Measurements from ENCODE around the gene CD300LB.
"Not testable (repeated sequence)": the region's sequence is repeated elsewhere in the genome, so short reads cannot be mapped to it uniquely, and the experiment has no call there.

CD300LB gene

GRCh38 chr17:74488276-74488675 is 43.0 kb downstream of the CD300LB start:
- not testable (repeated sequence) for DNase-seq

GRCh38 chr17:74485841-74486240 is 45.4 kb downstream of the CD300LB start:
- no peak for DNase-seq

- no peak for DNase-seq
Observed at GRCh38 chr17:74485022-74485743, 46.1 kb downstream of the CD300LB start.

- no peak for DNase-seq
Observed at GRCh38 chr17:74484066-74484465, 47.2 kb downstream of the CD300LB start.

- DNase-seq, result no peak
Observed at GRCh38 chr17:74481621-74482020, 49.7 kb downstream of the CD300LB start.

GRCh38 chr17:74480290-74480689 is 51.0 kb downstream of the CD300LB start:
- no peak for DNase-seq

- no peak for DNase-seq
Observed at GRCh38 chr17:74478420-74479100, 52.7 kb downstream of the CD300LB start.

- no peak for DNase-seq
Observed at GRCh38 chr17:74477411-74477810, 53.9 kb downstream of the CD300LB start.

GRCh38 chr17:74475189-74475588 is 56.1 kb downstream of the CD300LB start:
- DNase-seq, result no peak

- DNase-seq, result no peak
Observed at GRCh38 chr17:74474043-74474792, 57.1 kb downstream of the CD300LB start.

GRCh38 chr17:74473294-74473693 is 58.0 kb downstream of the CD300LB start:
- DNase-seq, result no peak

- DNase-seq, result no peak
Observed at GRCh38 chr17:74472890-74473289, 58.4 kb downstream of the CD300LB start.

- DNase-seq, result no peak
Observed at GRCh38 chr17:74471341-74471740, 59.9 kb downstream of the CD300LB start.
